SK-N-SH (cell line): ENCODE results near the gene TESMIN. TPM values are rescaled to one million over a fixed set of nuclear protein-coding genes. Genes with fewer than 3 reads are reported as not detected.

Experiments
- CTCF ChIA-PET: fragments of 300-600, 350-600 bp; formaldehyde crosslinking; extraction: SDS; loops from one replicate; lab custom pipeline; 2021; lab: Yijun Ruan, JAX
- POLR2A ChIA-PET: fragments of 350-600 bp; sonication (Branson Sonifier 250); formaldehyde crosslinking; extraction: SDS; loops from one replicate; lab custom pipeline; 2020; ENCODE audit warnings: antibody characterized with exemption, inconsistent platforms; lab: Yijun Ruan, JAX
- DNase-seq: peaks from one replicate; pipeline ENCODE4 v3.0.0; 2012
- H2AFZ ChIP-seq: fragments of 200-600 bp; sonication (generic); 2 replicates; pipeline ENCODE4 v1.8.1; 2016; ENCODE audit warnings: antibody characterized with exemption, mild to moderate bottlenecking, low read depth
- H3F3A ChIP-seq: fragments of 200-600 bp; sonication (generic); replicated peaks from 2 replicates; pipeline ENCODE3; 2016; ENCODE audit warnings: antibody characterized with exemption, mild to moderate bottlenecking; ENCODE audit not compliant: insufficient read depth
- H3K27ac ChIP-seq, 2 experiments: fragments of 200-500 bp in 1 of 2; fragments of 200-600 bp in 1 of 2; sonication (Bioruptor generic) in 1 of 2; sonication (generic), shearing (Covaris generic) in 1 of 2; 2 replicates each; pipeline versions ENCODE4 v1.5.1 to v1.6.1; 2014 to 2016; ENCODE audit warnings: low read depth in 2 of 2, inconsistent platforms in 1 of 2, low read length in 1 of 2, mild to moderate bottlenecking in 1 of 2, mixed read lengths in 1 of 2
- H3K27me3 ChIP-seq: fragments of 200-600 bp; sonication (generic), shearing (Covaris generic); 2 replicates; pipeline ENCODE4 v1.6.1; 2016; ENCODE audit warnings: mixed run types; ENCODE audit not compliant: insufficient read depth
- H3K36me3 ChIP-seq, 2 experiments: fragments of 200-500 bp in 1 of 2; fragments of 200-600 bp in 1 of 2; sonication (Bioruptor generic) in 1 of 2; sonication (generic) in 1 of 2; replicated peaks in 1 of 2; 2 replicates each; pipeline versions ENCODE3 to v1.5.1; 2014 to 2016; ENCODE audit warnings: low read length in 1 of 2, mild to moderate bottlenecking in 1 of 2; ENCODE audit not compliant: insufficient read depth in 2 of 2, control insufficient read depth in 1 of 2
- H3K4me1 ChIP-seq, 2 experiments: fragments of 200-500 bp in 1 of 2; fragments of 200-600 bp in 1 of 2; sonication (Bioruptor generic) in 1 of 2; sonication (generic), shearing (Covaris generic) in 1 of 2; 2 replicates each; pipeline versions ENCODE4 v1.5.1 to v1.6.1; 2014 to 2016; ENCODE audit warnings: low read depth in 1 of 2, low read length in 1 of 2, mixed run types in 1 of 2; ENCODE audit not compliant: insufficient read depth in 2 of 2, control insufficient read depth in 1 of 2
- H3K4me2 ChIP-seq: fragments of 200-600 bp; sonication (generic), shearing (Covaris generic); 2 replicates; pipeline ENCODE4 v1.6.1; 2017; ENCODE audit warnings: mixed run types
- H3K4me3 ChIP-seq, 2 experiments: fragments of 200-500 bp in 1 of 2; fragments of 200-600 bp in 1 of 2; sonication (Bioruptor generic) in 1 of 2; sonication (generic), shearing (Covaris generic) in 1 of 2; 2 replicates each; pipeline versions ENCODE4 v1.5.1 to v1.8.1; 2014 to 2016; ENCODE audit warnings: low read depth in 2 of 2, inconsistent platforms in 1 of 2, low read length in 1 of 2, mild to moderate bottlenecking in 1 of 2, mixed read lengths in 1 of 2, moderate library complexity in 1 of 2
- H3K79me2 ChIP-seq: fragments of 200-600 bp; sonication (generic); 2 replicates; pipeline ENCODE4 v1.8.1; 2017; ENCODE audit warnings: mild to moderate bottlenecking; ENCODE audit not compliant: insufficient read depth
- H3K9ac ChIP-seq: fragments of 200-600 bp; sonication (generic); 2 replicates; pipeline ENCODE4 v1.6.1; 2017; ENCODE audit warnings: mixed run types
- H3K9me2 ChIP-seq: fragments of 200-600 bp; sonication (generic); 2 replicates; pipeline ENCODE4 v1.6.1; 2017; ENCODE audit warnings: mixed run types
- H3K9me3 ChIP-seq: fragments of 200-600 bp; sonication (generic); 2 replicates; pipeline ENCODE4 v1.6.1; 2017; ENCODE audit warnings: mixed run types, mild to moderate bottlenecking, moderate library complexity
- H4K20me1 ChIP-seq: fragments of 200-600 bp; sonication (generic); 2 replicates; pipeline ENCODE4 v1.6.1; 2017; ENCODE audit warnings: mild to moderate bottlenecking, mixed run types; ENCODE audit not compliant: insufficient read depth
- CHD2 ChIP-seq: fragments of 150-350 bp; IDR thresholded peaks from 2 replicates; pipeline ENCODE4 v1.6.1; 2018; ENCODE audit warnings: low read length; ENCODE audit not compliant: partially characterized antibody
- ELF1 ChIP-seq: IDR thresholded peaks from 2 replicates; pipeline ENCODE4 v1.4.0; 2012
- EP300 ChIP-seq, 2 experiments: IDR thresholded peaks; 2 replicates each; pipeline versions ENCODE4 v1.4.0 to v1.6.1; 2012; ENCODE audit warnings: borderline replicate concordance in 1 of 2, low read depth in 1 of 2, low read length in 1 of 2
- FOXM1 ChIP-seq: IDR thresholded peaks from 2 replicates; pipeline ENCODE4 v1.4.0; 2012; ENCODE audit warnings: low read depth, mild to moderate bottlenecking
- GABPA ChIP-seq: IDR thresholded peaks from 2 replicates; pipeline ENCODE4 v1.4.0; 2012; ENCODE audit warnings: low read depth, mild to moderate bottlenecking
- GATA2 ChIP-seq: sonication (generic); formaldehyde crosslinking; IDR thresholded peaks from 2 replicates; pipeline ENCODE4 v1.5.0; 2020; ENCODE audit warnings: mild to moderate bottlenecking, missing genetic modification reagents
- JUND ChIP-seq: IDR thresholded peaks from 2 replicates; pipeline ENCODE4 v1.4.0; 2012
- MEF2A ChIP-seq: IDR thresholded peaks from 2 replicates; pipeline ENCODE4 v1.4.0; 2012; ENCODE audit warnings: low read depth, borderline replicate concordance
- NFIC ChIP-seq: IDR thresholded peaks from 2 replicates; pipeline ENCODE4 v1.4.0; 2012; ENCODE audit warnings: borderline replicate concordance
- POLR2AphosphoS5 ChIP-seq: IDR thresholded peaks from 2 replicates; pipeline ENCODE4 v1.6.1; 2012; ENCODE audit warnings: low read depth, low read length
- RCOR1 ChIP-seq: fragments of 150-350 bp; IDR thresholded peaks from 2 replicates; pipeline ENCODE4 v1.6.1; 2017; ENCODE audit warnings: antibody characterized with exemption, low read length
- RFX5 ChIP-seq: IDR thresholded peaks from 2 replicates; pipeline ENCODE4 v1.6.1; 2012; ENCODE audit warnings: mild to moderate bottlenecking, improper control_type of control experiment, low read length
- RXRA ChIP-seq: IDR thresholded peaks from 2 replicates; pipeline ENCODE4 v1.4.0; 2012; ENCODE audit warnings: low read depth, mild to moderate bottlenecking, borderline replicate concordance
- SIN3A ChIP-seq: IDR thresholded peaks from 2 replicates; pipeline ENCODE4 v1.6.1; 2012; ENCODE audit warnings: low read depth, mild to moderate bottlenecking, low read length, moderate library complexity, borderline replicate concordance
- TCF12 ChIP-seq: IDR thresholded peaks from 2 replicates; pipeline ENCODE4 v1.4.0; 2012
- WGBS: methylation state at CpG from one replicate; pipeline ENCODE4 v1.1.6; 2017; ENCODE audit warnings: low lambda C conversion rate; 5-methylcytosine and 5-hydroxymethylcytosine counted together
- polyA plus RNA-seq, 3 experiments: library from polyadenylated mRNA; depleted of rRNA; stranded (reverse); fragments of >200 nt; gene quantifications; 2 replicates each; pipeline ENCODE4 v1.2.3, GENCODE V29; 2012
- TF ChIP-seq, protein P1 (sequence below): IDR thresholded peaks from 2 replicates; pipeline ENCODE4 v1.4.0; 2012; ENCODE audit warnings: low read depth, borderline replicate concordance

TESMIN gene
- polyA plus RNA-seq, 1 of the 3 experiments (the other 2 are of a cell fraction), result 3.5 TPM

DNA sequence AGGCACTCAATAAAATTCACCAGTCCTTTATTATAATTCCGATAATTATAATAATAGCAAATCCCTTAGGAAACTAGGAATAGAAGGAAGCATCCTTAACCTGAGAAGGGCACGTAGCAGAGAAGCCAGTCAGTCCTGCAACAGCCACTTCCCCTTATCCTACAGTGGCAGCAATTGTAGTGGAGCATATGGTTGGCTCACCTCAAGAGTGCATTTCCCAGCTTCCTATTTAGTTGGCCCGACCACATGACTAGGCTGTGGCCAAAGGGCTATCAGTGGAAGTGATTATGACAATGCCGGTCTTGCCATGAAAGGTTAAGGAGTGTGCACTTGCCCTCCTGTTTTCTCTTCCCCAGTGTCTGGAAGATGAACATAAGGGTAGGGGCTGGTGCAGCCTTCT lies 27.0 kb downstream of the TESMIN start:
- H3K9ac ChIP-seq, result no peak overlapping the region
- DNase-seq, result no peak

DNA sequence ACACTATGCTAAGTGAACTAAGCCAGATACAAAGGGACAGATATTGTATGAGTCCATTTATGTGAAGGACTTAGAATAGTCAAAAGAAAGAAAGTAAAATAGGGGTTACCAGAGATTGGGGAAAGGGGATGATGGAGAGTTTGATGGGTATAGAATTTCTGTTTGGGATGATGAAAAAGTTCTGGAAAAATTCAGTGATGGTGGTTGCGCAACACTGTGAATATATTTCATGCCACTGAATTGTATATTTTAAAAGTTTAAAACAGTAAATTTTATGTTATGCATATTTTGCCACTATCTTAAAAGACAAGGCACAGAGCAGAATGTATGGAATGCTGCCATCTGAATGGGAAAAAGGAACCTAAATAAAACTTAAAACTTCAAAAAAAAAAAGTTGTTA lies 29.2 kb downstream of the TESMIN start:
- H3K9me3 ChIP-seq, result no peaks in the 10 kb centered on the region
- H3K4me2 ChIP-seq, result no peak overlapping the region
- ChIA-PET POLR2A (no interaction called here), CTCF (interaction anchor here (0.6 kb wide), 1 partner anchor 48 kb away, joined by 3 read pairs; no protein-coding TSS in a partner anchor)
- no peaks in the 10 kb centered on the region; the same call in 1 of the 2 replicates for H3K27me3 ChIP-seq
- TF ChIP-seq JUND, result no peak
- TF ChIP-seq EP300 (IDR thresholded peaks at IDR 0.05; ENCODE audit: borderline replicate concordance in 1 of 2, low read depth in 1 of 2, low read length in 1 of 2), result no peak
- TF ChIP-seq GATA2 (CRISPR knock-in tag), result no peak
- no peak for TF ChIP-seq MEF2A
- no peak for TF ChIP-seq FOXM1
- no peak for TF ChIP-seq SIN3A
- TF ChIP-seq GABPA, result no peak
- 94% methylated on average over 1 of the region's 1 CpG for WGBS
- H3K79me2 ChIP-seq, result no peaks in the 10 kb centered on the region
- no peak overlapping the region for H3K9ac ChIP-seq
- H3K4me3 ChIP-seq, result no peak overlapping the region
- no peaks in the 10 kb centered on the region for H4K20me1 ChIP-seq
- no peaks in the 10 kb centered on the region for H3F3A ChIP-seq
- no peak for DNase-seq
- no peak overlapping the region for H3K27ac ChIP-seq
- no peaks in the 10 kb centered on the region for H3K36me3 ChIP-seq
- no peak overlapping the region for H2AFZ ChIP-seq
- no peaks in the 10 kb centered on the region for H3K9me2 ChIP-seq
- no peaks in the 10 kb centered on the region for H3K4me1 ChIP-seq

More for the DNA sequence above, 27.0 kb downstream of the TESMIN start:
- Histone ChIP-seq H3K4me3 (no peak overlapping the region), H3K27ac (no peak overlapping the region), H3K36me3 (no peaks in the 10 kb centered on the region), H3K9me2 (no peaks in the 10 kb centered on the region), H3K79me2 (no peaks in the 10 kb centered on the region), H3K27me3 (no peaks in the 10 kb centered on the region; the same call in 1 of the 2 replicates), H3K9me3 (no peaks in the 10 kb centered on the region), H3F3A (no peaks in the 10 kb centered on the region), H2AFZ (no peak overlapping the region), H3K4me1 (no peaks in the 10 kb centered on the region), H3K4me2 (no peak overlapping the region), H4K20me1 (no peaks in the 10 kb centered on the region)
- 72% methylated on average over 4 of the region's 4 CpGs for WGBS
- TF ChIP-seq TCF12 (no peak), CHD2 (no peak), NFIC (no peak), POLR2AphosphoS5 (no peak), RXRA (no peak), JUND (no peak), RFX5 (no peak), RCOR1 (no peak), ELF1 (no peak), GATA2 (CRISPR knock-in tag) (no peak)
- TF ChIP-seq, protein P1, sequence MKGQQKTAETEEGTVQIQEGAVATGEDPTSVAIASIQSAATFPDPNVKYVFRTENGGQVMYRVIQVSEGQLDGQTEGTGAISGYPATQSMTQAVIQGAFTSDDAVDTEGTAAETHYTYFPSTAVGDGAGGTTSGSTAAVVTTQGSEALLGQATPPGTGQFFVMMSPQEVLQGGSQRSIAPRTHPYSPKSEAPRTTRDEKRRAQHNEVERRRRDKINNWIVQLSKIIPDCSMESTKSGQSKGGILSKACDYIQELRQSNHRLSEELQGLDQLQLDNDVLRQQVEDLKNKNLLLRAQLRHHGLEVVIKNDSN, result no peak
- ChIA-PET CTCF (no interaction called here), POLR2A (no interaction called here)
